Effector memory CD4-positive, alpha-beta T cell (primary cell): Measurements from ENCODE around the gene KCTD20.

Source experiments
- DNase-seq, 3 donors: peaks; one replicate each; pipeline ENCODE4 v3.0.0-alpha.2; 2020
- H3K27ac ChIP-seq: 2 replicates; pipeline ENCODE4 v1.7.0; 2013; ENCODE audit warnings: mild to moderate bottlenecking, low read length, moderate library complexity; ENCODE audit not compliant: insufficient read depth, poor library complexity, severe bottlenecking
- H3K27me3 ChIP-seq: replicated peaks from 2 replicates; pipeline ENCODE4 v1.7.0; 2013; ENCODE audit warnings: mild to moderate bottlenecking, low read length; ENCODE audit not compliant: insufficient read depth, control insufficient read depth, poor library complexity, severe bottlenecking
- H3K36me3 ChIP-seq: 2 replicates; pipeline ENCODE4 v1.7.0; 2013; ENCODE audit warnings: mild to moderate bottlenecking, low read length, moderate library complexity; ENCODE audit not compliant: control insufficient read depth, insufficient read depth
- H3K4me1 ChIP-seq: 2 replicates; pipeline ENCODE4 v1.7.0; 2013; ENCODE audit warnings: low read length, mild to moderate bottlenecking; ENCODE audit not compliant: control insufficient read depth, insufficient read depth, poor library complexity, severe bottlenecking
- H3K4me3 ChIP-seq: 2 replicates; pipeline ENCODE4 v1.7.0; 2013; ENCODE audit warnings: low read length, low read depth, mild to moderate bottlenecking; ENCODE audit not compliant: insufficient read depth, poor library complexity, severe bottlenecking
- H3K9me3 ChIP-seq: 2 replicates; pipeline ENCODE4 v1.7.0; 2013; ENCODE audit warnings: mild to moderate bottlenecking, low read length, moderate library complexity; ENCODE audit not compliant: control insufficient read depth

The KCTD20 gene

GRCh38 chr6:36423101-36423824, 19.5 kb upstream of the KCTD20 start:
- Histone ChIP-seq H3K9me3 (no peaks in the 10 kb centered on the region), H3K27ac (peak overlapping the region; percentile 69), H3K4me3 (peak overlapping the region; percentile 78), H3K27me3 (no peaks in the 10 kb centered on the region), H3K4me1 (peaks cover 5% of the 10 kb centered on the region), H3K36me3 (no peaks in the 10 kb centered on the region)
- peak; percentile 93 to 98 (median 97) for DNase-seq

GRCh38 chr6:36426622-36427021, 16.2 kb upstream of the KCTD20 start:
- DNase-seq: no peak
- Histone ChIP-seq H3K36me3 (no peaks in the 10 kb centered on the region), H3K27ac (no peak overlapping the region), H3K4me1 (peaks cover 5% of the 10 kb centered on the region), H3K9me3 (no peaks in the 10 kb centered on the region), H3K27me3 (no peaks in the 10 kb centered on the region), H3K4me3 (no peak overlapping the region)

GRCh38 chr6:36428911-36429310, 13.9 kb upstream of the KCTD20 start:
- no peak for DNase-seq

GRCh38 chr6:36430351-36430750, 12.4 kb upstream of the KCTD20 start:
- Histone ChIP-seq H3K27me3 (no peaks in the 10 kb centered on the region), H3K4me1 (no peaks in the 10 kb centered on the region), H3K4me3 (no peak overlapping the region), H3K27ac (no peak overlapping the region), H3K36me3 (no peaks in the 10 kb centered on the region), H3K9me3 (no peaks in the 10 kb centered on the region)
- DNase-seq: no peak

More at GRCh38 chr6:36428911-36429310, 13.9 kb upstream of the KCTD20 start:
- Histone ChIP-seq H3K36me3 (no peaks in the 10 kb centered on the region), H3K9me3 (no peaks in the 10 kb centered on the region), H3K27me3 (no peaks in the 10 kb centered on the region), H3K4me1 (peaks cover 1% of the 10 kb centered on the region), H3K4me3 (no peak overlapping the region), H3K27ac (no peak overlapping the region)

GRCh38 chr6:36431197-36431596, 11.6 kb upstream of the KCTD20 start:
- Histone ChIP-seq H3K9me3 (no peaks in the 10 kb centered on the region), H3K4me3 (no peak overlapping the region), H3K27me3 (no peaks in the 10 kb centered on the region), H3K36me3 (no peaks in the 10 kb centered on the region), H3K4me1 (no peaks in the 10 kb centered on the region), H3K27ac (no peak overlapping the region)
- no peak for DNase-seq

GRCh38 chr6:36432151-36432671, 10.6 kb upstream of the KCTD20 start:
- H3K4me3 ChIP-seq: no peak overlapping the region
- H3K9me3 ChIP-seq: no peaks in the 10 kb centered on the region
- no peaks in the 10 kb centered on the region for H3K36me3 ChIP-seq
- no peaks in the 10 kb centered on the region for H3K4me1 ChIP-seq
- H3K27ac ChIP-seq: no peak overlapping the region
- DNase-seq: no peak
- no peaks in the 10 kb centered on the region for H3K27me3 ChIP-seq

GRCh38 chr6:36436466-36436865, 6.3 kb upstream of the KCTD20 start:
- H3K36me3 ChIP-seq: no peaks in the 10 kb centered on the region
- DNase-seq: no peak
- H3K4me1 ChIP-seq: peaks cover 4% of the 10 kb centered on the region
- no peak overlapping the region for H3K27ac ChIP-seq
- H3K27me3 ChIP-seq: no peaks in the 10 kb centered on the region
- no peaks in the 10 kb centered on the region for H3K9me3 ChIP-seq
- H3K4me3 ChIP-seq: no peak overlapping the region

- H3K27me3 ChIP-seq: no peaks in the 10 kb centered on the region
- no peaks in the 10 kb centered on the region for H3K9me3 ChIP-seq
- DNase-seq: peak; percentile 73 to 80 (median 74)
- H3K27ac ChIP-seq: peak overlapping the region; percentile 55
- H3K4me1 ChIP-seq: peaks cover 19% of the 10 kb centered on the region
- H3K36me3 ChIP-seq: no peaks in the 10 kb centered on the region
- H3K4me3 ChIP-seq: peak overlapping the region; percentile 22
These were observed 1.4 kb upstream of the KCTD20 start for GRCh38 chr6:36441307-36441894.

- peaks cover 21% of the 10 kb centered on the region for H3K4me1 ChIP-seq
- no peaks in the 10 kb centered on the region for H3K27me3 ChIP-seq
- H3K27ac ChIP-seq: peak overlapping the region; percentile 86
- no peak for DNase-seq
- H3K36me3 ChIP-seq: no peaks in the 10 kb centered on the region
- H3K4me3 ChIP-seq: peak overlapping the region; percentile 84
- no peaks in the 10 kb centered on the region for H3K9me3 ChIP-seq
These were observed 613 bp upstream of the KCTD20 start for GRCh38 chr6:36442103-36442670.
